GM12878 (cell line): ENCODE results near the gene HNRNPU. TPM values are rescaled to one million over a fixed set of nuclear protein-coding genes. Genes with fewer than 3 reads are reported as not detected.
A peak's percentile ranks its signal among the peaks of the same experiment; 100 is the strongest.

Source experiments
- BHLHE40 ChIP-seq, 2 experiments: fragments of 450-650 bp in 1 of 2; IDR thresholded peaks; 2 replicates each; pipeline ENCODE4 v1.6.1; 2011 to 2017; ENCODE audit warnings: low read depth in 2 of 2, borderline replicate concordance in 1 of 2, improper control_type of control experiment in 1 of 2, low read length in 1 of 2, mild to moderate bottlenecking in 1 of 2
- CBX3 ChIP-seq: fragments of 200-600 bp; sonication (generic); IDR thresholded peaks from 2 replicates; pipeline ENCODE4 v1.6.1; 2016; ENCODE audit warnings: low read depth, borderline replicate concordance
- CHD1 ChIP-seq: IDR thresholded peaks from 2 replicates; pipeline ENCODE4 v1.6.1; 2012; ENCODE audit warnings: low read depth, low read length, improper control_type of control experiment
- EED ChIP-seq: sonication (generic); IDR thresholded peaks from 2 replicates; pipeline ENCODE4 v1.6.1; 2016; ENCODE audit warnings: antibody characterized with exemption, low read depth
- EGR1 ChIP-seq, 2 experiments: IDR thresholded peaks; 1 replicate in 1 of 2; 2 replicates in 1 of 2; pipeline ENCODE4 v1.6.1; 2011 to 2012; ENCODE audit warnings: low read depth in 2 of 2, low read length in 2 of 2, borderline replicate concordance in 1 of 2, mild to moderate bottlenecking in 1 of 2, moderate library complexity in 1 of 2
- HDAC2 ChIP-seq: fragments of 200-600 bp; sonication (generic); IDR thresholded peaks from 2 replicates; pipeline ENCODE4 v1.6.1; 2017
- IKZF1 ChIP-seq: fragments of 450-650 bp; conservative IDR thresholded peaks from 2 replicates; pipeline ENCODE4 v1.6.1; 2017; ENCODE audit warnings: antibody characterized with exemption, mild to moderate bottlenecking
- JUNB ChIP-seq: IDR thresholded peaks from 2 replicates; pipeline ENCODE4 v1.6.1; 2016; ENCODE audit warnings: antibody characterized with exemption, mild to moderate bottlenecking
- MEF2A ChIP-seq: IDR thresholded peaks from 2 replicates; pipeline ENCODE4 v1.6.1; 2011; ENCODE audit warnings: low read depth, mild to moderate bottlenecking, low read length, moderate library complexity; ENCODE audit not compliant: insufficient read depth
- MTA2 ChIP-seq: fragments of 450-650 bp; IDR thresholded peaks from 2 replicates; pipeline ENCODE4 v1.6.1; 2016; ENCODE audit warnings: low read depth, mild to moderate bottlenecking, moderate library complexity
- NFIC ChIP-seq: IDR thresholded peaks from 2 replicates; pipeline ENCODE4 v1.6.1; 2012; ENCODE audit warnings: low read depth, mild to moderate bottlenecking, inconsistent platforms, low read length, moderate library complexity
- PAX8 ChIP-seq: fragments of 450-650 bp; IDR thresholded peaks from 2 replicates; pipeline ENCODE4 v1.6.1; 2017; ENCODE audit warnings: mild to moderate bottlenecking, moderate library complexity
- POLR2AphosphoS2 ChIP-seq: IDR thresholded peaks from 2 replicates; pipeline ENCODE4 v1.6.1; 2011; ENCODE audit warnings: low read depth, mild to moderate bottlenecking, low read length, improper control_type of control experiment, moderate library complexity
- RELB ChIP-seq: fragments of 450-650 bp; IDR thresholded peaks from 2 replicates; pipeline ENCODE4 v1.6.1; 2017; ENCODE audit warnings: low read depth, mild to moderate bottlenecking, moderate library complexity
- RFX5 ChIP-seq: IDR thresholded peaks from 2 replicates; pipeline ENCODE4 v1.6.1; 2011; ENCODE audit warnings: low read depth, low read length, improper control_type of control experiment
- SMAD5 ChIP-seq: IDR thresholded peaks from 2 replicates; pipeline ENCODE4 v1.6.1; 2016; ENCODE audit warnings: antibody characterized with exemption, low read depth
- SUZ12 ChIP-seq: fragments of 200-600 bp; sonication (generic); IDR thresholded peaks from one replicate; pipeline ENCODE4 v1.6.1; 2018; ENCODE audit warnings: antibody characterized with exemption, mild to moderate bottlenecking; ENCODE audit not compliant: unreplicated experiment
- WRNIP1 ChIP-seq: IDR thresholded peaks from 2 replicates; pipeline ENCODE4 v1.6.1; 2011; ENCODE audit warnings: low read depth, low read length, improper control_type of control experiment, borderline replicate concordance
- ZNF217 ChIP-seq: fragments of 450-650 bp; IDR thresholded peaks from 2 replicates; pipeline ENCODE4 v1.6.1; 2017; ENCODE audit warnings: antibody characterized with exemption, mild to moderate bottlenecking
- polyA plus RNA-seq, 11 experiments: library from polyadenylated mRNA; depleted of rRNA in 4 of 11; unstranded in 6 of 11; stranded (reverse) in 5 of 11; fragments of >200 nt; fragmentation: Nextera tagmentation in 4 of 11; fragmentation: Illumina TruSeq in 1 of 11; extraction: Ambion mirVana in 4 of 11; extraction: Trizol in 1 of 11; gene quantifications; 1 replicate in 1 of 11; 2 replicates in 10 of 11; pipeline versions ENCODE4 v1.2.1 to v1.2.3, GENCODE V29; 2011 to 2016; ENCODE audit warnings: inconsistent platforms in 2 of 11, missing spikeins in 2 of 11, low read depth in 1 of 11
- total RNA-seq, 4 experiments: library from RNA; depleted of rRNA in 3 of 4; stranded (reverse); fragments of >200 nt in 3 of 4; fragmentation: Illumina TruSeq in 1 of 4; extraction: Trizol in 1 of 4; gene quantifications; 2 replicates each; pipeline versions ENCODE4 v1.2.1 to v1.2.3, GENCODE V29; 2013 to 2021
- TF ChIP-seq, protein P1 (sequence below): fragments of 450-650 bp; IDR thresholded peaks from 2 replicates; pipeline ENCODE4 v1.6.1; 2017; ENCODE audit warnings: mild to moderate bottlenecking, moderate library complexity
- TF ChIP-seq, protein P2 (sequence below): fragments of 450-650 bp; IDR thresholded peaks from 2 replicates; pipeline ENCODE4 v1.6.1; 2018; ENCODE audit warnings: borderline replicate concordance, mild to moderate bottlenecking; ENCODE audit not compliant: partially characterized antibody

HNRNPU gene
- total and polyA plus RNA-seq, 10 of the 15 experiments (the other 5 are each of a cell fraction or from before 2014, with no cell fraction given), result 163 to 569 (median 420) TPM

GRCh38 chr1:244833734-244834542, 30.4 kb downstream of the HNRNPU start (continued):
- TF ChIP-seq BHLHE40 (IDR thresholded peaks at IDR 0.05; ENCODE audit: borderline replicate concordance in 1 of 2, low read depth in 2 of 2, low read length in 1 of 2) (0 out of 4 replicates have a peak, but pooled peaks of 1 of the 2 experiments have one; percentile 14), IKZF1 (peak; percentile 67), RELB (peak; percentile 37), EED (peak; percentile 62), SUZ12 (no peak), HDAC2 (no peak), POLR2AphosphoS2 (no peak), RFX5 (no peak), PAX8 (no peak), CHD1 (no peak), WRNIP1 (no peak), ZNF217 (no peak), SMAD5 (no peak), CBX3 (no peak), JUNB (no peak), NFIC (peak; percentile 63), MTA2 (0 out of 2 replicates have a peak, but pooled peaks have one; percentile 9), MEF2A (0 out of 2 replicates have a peak, but pooled peaks have one; percentile 24), EGR1 (IDR thresholded peaks at IDR 0.05; ENCODE audit: borderline replicate concordance in 1 of 2, low read depth in 2 of 2, low read length in 2 of 2) (peak in 1 of 2 experiments; percentile 47; a peak in 1 of 3 replicates)
- TF ChIP-seq, protein P1, sequence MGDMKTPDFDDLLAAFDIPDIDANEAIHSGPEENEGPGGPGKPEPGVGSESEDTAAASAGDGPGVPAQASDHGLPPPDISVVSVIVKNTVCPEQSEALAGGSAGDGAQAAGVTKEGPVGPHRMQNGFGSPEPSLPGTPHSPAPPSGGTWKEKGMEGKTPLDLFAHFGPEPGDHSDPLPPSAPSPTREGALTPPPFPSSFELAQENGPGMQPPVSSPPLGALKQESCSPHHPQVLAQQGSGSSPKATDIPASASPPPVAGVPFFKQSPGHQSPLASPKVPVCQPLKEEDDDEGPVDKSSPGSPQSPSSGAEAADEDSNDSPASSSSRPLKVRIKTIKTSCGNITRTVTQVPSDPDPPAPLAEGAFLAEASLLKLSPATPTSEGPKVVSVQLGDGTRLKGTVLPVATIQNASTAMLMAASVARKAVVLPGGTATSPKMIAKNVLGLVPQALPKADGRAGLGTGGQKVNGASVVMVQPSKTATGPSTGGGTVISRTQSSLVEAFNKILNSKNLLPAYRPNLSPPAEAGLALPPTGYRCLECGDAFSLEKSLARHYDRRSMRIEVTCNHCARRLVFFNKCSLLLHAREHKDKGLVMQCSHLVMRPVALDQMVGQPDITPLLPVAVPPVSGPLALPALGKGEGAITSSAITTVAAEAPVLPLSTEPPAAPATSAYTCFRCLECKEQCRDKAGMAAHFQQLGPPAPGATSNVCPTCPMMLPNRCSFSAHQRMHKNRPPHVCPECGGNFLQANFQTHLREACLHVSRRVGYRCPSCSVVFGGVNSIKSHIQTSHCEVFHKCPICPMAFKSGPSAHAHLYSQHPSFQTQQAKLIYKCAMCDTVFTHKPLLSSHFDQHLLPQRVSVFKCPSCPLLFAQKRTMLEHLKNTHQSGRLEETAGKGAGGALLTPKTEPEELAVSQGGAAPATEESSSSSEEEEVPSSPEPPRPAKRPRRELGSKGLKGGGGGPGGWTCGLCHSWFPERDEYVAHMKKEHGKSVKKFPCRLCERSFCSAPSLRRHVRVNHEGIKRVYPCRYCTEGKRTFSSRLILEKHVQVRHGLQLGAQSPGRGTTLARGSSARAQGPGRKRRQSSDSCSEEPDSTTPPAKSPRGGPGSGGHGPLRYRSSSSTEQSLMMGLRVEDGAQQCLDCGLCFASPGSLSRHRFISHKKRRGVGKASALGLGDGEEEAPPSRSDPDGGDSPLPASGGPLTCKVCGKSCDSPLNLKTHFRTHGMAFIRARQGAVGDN, result no peak
- TF ChIP-seq, protein P2, sequence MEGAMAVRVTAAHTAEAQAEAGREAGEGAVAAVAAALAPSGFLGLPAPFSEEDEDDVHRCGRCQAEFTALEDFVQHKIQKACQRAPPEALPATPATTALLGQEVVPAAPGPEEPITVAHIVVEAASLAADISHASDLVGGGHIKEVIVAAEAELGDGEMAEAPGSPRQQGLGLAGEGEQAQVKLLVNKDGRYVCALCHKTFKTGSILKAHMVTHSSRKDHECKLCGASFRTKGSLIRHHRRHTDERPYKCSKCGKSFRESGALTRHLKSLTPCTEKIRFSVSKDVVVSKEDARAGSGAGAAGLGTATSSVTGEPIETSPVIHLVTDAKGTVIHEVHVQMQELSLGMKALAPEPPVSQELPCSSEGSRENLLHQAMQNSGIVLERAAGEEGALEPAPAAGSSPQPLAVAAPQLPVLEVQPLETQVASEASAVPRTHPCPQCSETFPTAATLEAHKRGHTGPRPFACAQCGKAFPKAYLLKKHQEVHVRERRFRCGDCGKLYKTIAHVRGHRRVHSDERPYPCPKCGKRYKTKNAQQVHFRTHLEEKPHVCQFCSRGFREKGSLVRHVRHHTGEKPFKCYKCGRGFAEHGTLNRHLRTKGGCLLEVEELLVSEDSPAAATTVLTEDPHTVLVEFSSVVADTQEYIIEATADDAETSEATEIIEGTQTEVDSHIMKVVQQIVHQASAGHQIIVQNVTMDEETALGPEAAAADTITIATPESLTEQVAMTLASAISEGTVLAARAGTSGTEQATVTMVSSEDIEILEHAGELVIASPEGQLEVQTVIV, result no peak
